Measurements from ENCODE around the gene ARHGAP22. TPM values are rescaled to one million over a fixed set of nuclear protein-coding genes. Genes with fewer than 3 reads are reported as not detected.

ARHGAP22 gene
- total RNA-seq, 4 donors from 2014 or later, result 0.26 to 3.6 (median 3.0) TPM; not detected in 1

DNA sequence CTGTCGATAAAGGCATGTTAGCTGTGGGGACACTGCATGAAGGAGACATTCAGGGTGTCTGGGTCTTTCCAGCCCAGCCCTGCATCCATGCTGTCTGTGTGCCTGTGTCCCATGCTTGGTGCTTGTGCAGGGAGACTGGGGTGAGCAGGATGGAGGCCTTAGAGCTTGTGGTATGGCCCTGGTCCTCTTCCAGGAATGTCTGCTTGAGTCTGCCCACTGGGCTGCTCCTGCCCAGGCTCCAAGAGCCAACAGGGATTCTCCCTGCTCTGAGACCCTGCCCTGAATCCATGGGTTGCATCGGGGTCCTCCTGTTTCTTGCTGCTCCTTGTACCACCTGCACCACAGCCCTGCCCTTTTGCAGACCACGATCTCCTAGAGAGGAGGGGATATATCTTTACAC lies 31.4 kb upstream of the ARHGAP22 start:
- TF ChIP-seq, protein P1, sequence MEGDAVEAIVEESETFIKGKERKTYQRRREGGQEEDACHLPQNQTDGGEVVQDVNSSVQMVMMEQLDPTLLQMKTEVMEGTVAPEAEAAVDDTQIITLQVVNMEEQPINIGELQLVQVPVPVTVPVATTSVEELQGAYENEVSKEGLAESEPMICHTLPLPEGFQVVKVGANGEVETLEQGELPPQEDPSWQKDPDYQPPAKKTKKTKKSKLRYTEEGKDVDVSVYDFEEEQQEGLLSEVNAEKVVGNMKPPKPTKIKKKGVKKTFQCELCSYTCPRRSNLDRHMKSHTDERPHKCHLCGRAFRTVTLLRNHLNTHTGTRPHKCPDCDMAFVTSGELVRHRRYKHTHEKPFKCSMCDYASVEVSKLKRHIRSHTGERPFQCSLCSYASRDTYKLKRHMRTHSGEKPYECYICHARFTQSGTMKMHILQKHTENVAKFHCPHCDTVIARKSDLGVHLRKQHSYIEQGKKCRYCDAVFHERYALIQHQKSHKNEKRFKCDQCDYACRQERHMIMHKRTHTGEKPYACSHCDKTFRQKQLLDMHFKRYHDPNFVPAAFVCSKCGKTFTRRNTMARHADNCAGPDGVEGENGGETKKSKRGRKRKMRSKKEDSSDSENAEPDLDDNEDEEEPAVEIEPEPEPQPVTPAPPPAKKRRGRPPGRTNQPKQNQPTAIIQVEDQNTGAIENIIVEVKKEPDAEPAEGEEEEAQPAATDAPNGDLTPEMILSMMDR (IDR thresholded peaks at IDR 0.05), result no peak
- TF ChIP-seq POLR2A (IDR thresholded peaks at IDR 0.05), result no peak
- H3K4me1 ChIP-seq, result no peaks in the 10 kb centered on the region
- H3K27me3 ChIP-seq, result no peaks in the 10 kb centered on the region
- H3K4me3 ChIP-seq, result no peak overlapping the region
- intact Hi-C loops (cut with DNase I; ENCODE audit: low total_unique reads), result no loop called here
- H3K27ac ChIP-seq, result no peak overlapping the region
- H3K36me3 ChIP-seq, result no peaks in the 10 kb centered on the region
- H3K9me3 ChIP-seq, result peaks cover 0 to 5% of the 10 kb centered on the region in 2 donors
- no peak for DNase-seq

- H3K36me3 ChIP-seq, result no peaks in the 10 kb centered on the region
- no peaks in the 10 kb centered on the region for H3K4me1 ChIP-seq
- DNase-seq, result no peak
- H3K27me3 ChIP-seq, result no peaks in the 10 kb centered on the region
- H3K9me3 ChIP-seq, result no peaks in the 10 kb centered on the region
- TF ChIP-seq, protein P1 (IDR thresholded peaks at IDR 0.05), result no peak
- TF ChIP-seq POLR2A (IDR thresholded peaks at IDR 0.05), result no peak
- no peak overlapping the region for H3K27ac ChIP-seq
- no peak overlapping the region for H3K4me3 ChIP-seq
- intact Hi-C loops (cut with DNase I; ENCODE audit: low total_unique reads), result no loop called here
Measured at GRCh38 chr10:48634984-48635557, 30.2 kb upstream of the ARHGAP22 start.

DNA sequence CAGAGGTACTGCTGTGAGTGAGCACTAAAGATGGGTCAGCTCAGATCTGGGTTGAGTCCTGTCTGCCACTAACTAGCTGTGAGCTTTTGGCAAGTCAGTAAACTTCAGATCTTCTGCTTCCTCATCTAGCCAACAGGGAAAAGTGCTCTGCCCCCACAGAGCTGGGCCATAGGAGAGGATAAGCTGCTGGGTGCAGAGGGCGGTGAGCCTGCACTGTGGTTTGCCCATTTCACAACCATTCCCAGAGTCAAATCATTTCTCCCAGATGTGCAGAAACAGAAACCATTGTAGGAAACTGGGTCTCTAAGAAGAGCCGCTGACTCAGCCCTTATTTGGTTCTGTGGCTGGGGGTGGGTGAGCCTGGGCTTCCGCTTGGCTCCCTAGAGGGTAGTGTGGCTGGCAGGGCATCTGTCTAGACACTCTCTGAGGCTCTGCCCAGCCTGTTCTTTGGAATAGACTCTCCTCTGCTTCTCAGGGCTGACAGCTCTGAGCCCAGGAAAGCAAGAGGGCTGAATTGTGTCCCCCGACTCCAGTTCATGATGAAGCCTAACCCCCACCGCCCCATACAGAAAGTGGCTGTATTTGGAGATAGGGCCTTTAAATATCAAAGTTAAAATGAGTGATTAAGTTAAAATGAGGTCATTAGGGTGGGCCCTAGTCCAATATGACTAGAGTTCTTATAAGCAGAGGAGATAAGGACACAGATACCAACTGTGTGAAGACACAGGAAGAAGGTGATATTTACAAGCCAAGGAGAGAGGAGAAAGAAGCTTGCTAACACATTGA lies 29.5 kb upstream of the ARHGAP22 start:
- TF ChIP-seq POLR2A (IDR thresholded peaks at IDR 0.05), result no peak
- TF ChIP-seq, protein P1 (IDR thresholded peaks at IDR 0.05), result no peak
- no peak for DNase-seq
- intact Hi-C loops (cut with DNase I; ENCODE audit: low total_unique reads), result no loop called here
- Histone ChIP-seq H3K4me1 (no peaks in the 10 kb centered on the region), H3K36me3 (no peaks in the 10 kb centered on the region), H3K27ac (no peak overlapping the region), H3K27me3 (no peaks in the 10 kb centered on the region), H3K9me3 (no peaks in the 10 kb centered on the region), H3K4me3 (no peak overlapping the region)

DNA sequence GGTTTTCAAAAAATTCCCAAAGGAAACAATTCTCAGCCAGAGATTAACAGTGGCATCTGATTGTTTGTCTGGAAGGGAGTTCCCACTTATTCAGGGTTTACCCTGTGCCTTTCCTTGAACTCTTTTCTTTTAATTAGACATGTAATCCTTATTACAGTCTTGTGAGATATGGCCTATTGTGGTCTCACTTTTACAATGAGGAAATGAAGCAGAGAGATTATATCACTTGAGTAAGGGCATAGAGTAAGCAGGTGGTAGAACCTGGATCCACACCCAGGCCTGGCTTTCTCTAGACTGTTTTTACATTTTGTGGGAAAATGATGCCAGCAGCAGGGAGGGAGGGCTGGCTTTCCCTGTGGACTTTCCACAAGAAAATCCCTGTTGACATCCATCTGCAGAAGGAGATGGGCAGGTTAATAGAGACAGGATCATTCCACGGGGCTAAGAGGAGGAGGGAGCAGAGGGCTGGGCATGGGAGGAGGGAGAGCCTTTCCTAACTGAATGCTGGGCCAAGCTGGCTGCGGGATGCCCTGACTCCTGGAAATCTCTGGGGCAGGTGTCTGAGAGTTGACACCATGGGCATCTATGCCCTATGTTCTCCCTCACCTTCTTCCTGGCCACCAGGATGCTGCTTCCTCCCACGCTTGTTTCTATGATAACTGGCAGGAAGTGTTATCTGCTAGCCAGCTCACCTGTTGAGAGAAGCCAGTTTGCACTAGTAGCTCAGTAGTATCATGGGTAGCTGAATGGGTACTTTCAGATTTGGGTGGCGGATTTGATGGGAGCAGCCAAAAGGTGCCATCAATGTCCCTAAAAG lies 28.7 kb upstream of the ARHGAP22 start:
- H3K4me3 ChIP-seq, result no peak overlapping the region
- H3K9me3 ChIP-seq, result no peaks in the 10 kb centered on the region
- intact Hi-C loops (cut with DNase I; ENCODE audit: low total_unique reads), result no loop called here
- H3K4me1 ChIP-seq, result no peaks in the 10 kb centered on the region
- no peak for DNase-seq
- H3K27me3 ChIP-seq, result no peaks in the 10 kb centered on the region
- no peaks in the 10 kb centered on the region for H3K36me3 ChIP-seq
- no peak overlapping the region for H3K27ac ChIP-seq
- TF ChIP-seq, protein P1 (IDR thresholded peaks at IDR 0.05), result no peak
- TF ChIP-seq POLR2A (IDR thresholded peaks at IDR 0.05), result no peak

DNA sequence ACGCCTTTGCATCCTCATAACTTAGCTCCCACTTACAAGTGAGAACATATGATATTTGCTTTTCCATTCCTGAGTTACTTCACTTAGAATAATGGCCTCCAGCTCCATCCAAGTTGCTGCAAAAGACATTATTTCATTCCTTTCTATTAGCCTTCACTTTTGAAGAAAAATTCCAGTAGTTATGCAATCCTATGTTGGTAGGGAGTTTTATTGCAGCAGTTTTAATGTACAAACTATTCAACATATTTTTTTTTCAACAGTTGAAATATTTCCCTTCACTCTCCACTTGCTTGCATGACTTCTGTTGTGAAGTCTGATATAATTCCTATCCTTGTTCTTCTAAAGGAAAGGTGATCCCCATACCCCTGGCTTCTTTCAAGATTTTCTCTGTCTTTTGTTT lies 27.3 kb upstream of the ARHGAP22 start:
- no peak for TF ChIP-seq POLR2A (IDR thresholded peaks at IDR 0.05)
- TF ChIP-seq, protein P1 (IDR thresholded peaks at IDR 0.05), result no peak
- H3K9me3 ChIP-seq, result no peaks in the 10 kb centered on the region
- no peaks in the 10 kb centered on the region for H3K4me1 ChIP-seq
- H3K36me3 ChIP-seq, result no peaks in the 10 kb centered on the region
- intact Hi-C loops (cut with DNase I; ENCODE audit: low total_unique reads), result no loop called here
- DNase-seq, result no peak
- no peak overlapping the region for H3K4me3 ChIP-seq
- no peak overlapping the region for H3K27ac ChIP-seq
- no peaks in the 10 kb centered on the region for H3K27me3 ChIP-seq
